H1 (cell line): ENCODE results near the gene CDK15. TPM values are rescaled to one million over a fixed set of nuclear protein-coding genes. Genes with fewer than 3 reads are reported as not detected.

Experiments
- CTCF ChIA-PET: fragments of 300-600 bp; sonication (Branson Sonifier 250); formaldehyde crosslinking; loops from one replicate; lab custom pipeline; 2021; ENCODE audit not compliant: partially characterized antibody; lab: Charles Lee
- POLR2A ChIA-PET: fragments of 300-600 bp; sonication (Branson Sonifier 250); formaldehyde crosslinking; loops from one replicate; lab custom pipeline; 2021; ENCODE audit warnings: inconsistent platforms; ENCODE audit not compliant: partially characterized antibody; lab: Charles Lee
- DNase-seq, 2 experiments: peaks; one replicate each; pipeline versions ENCODE4 v3.0.0 to v3.0.0-alpha.2; 2010 to 2022; ENCODE audit warnings: low spot score in 2 of 2, low read depth in 1 of 2, mixed read lengths in 1 of 2
- FAIRE-seq: peaks from 2 replicates; lab custom pipeline; 2011; peaks lifted over from hg19 to GRCh38; lab: Jason Lieb, UNC
- H2AFZ ChIP-seq: 2 replicates; pipeline ENCODE4 v1.8.1; 2012; ENCODE audit warnings: low read length, inconsistent platforms
- H2AK5ac ChIP-seq: 2 replicates; pipeline ENCODE4 v1.6.1; 2013; ENCODE audit warnings: low read depth, low read length
- H2BK120ac ChIP-seq: replicated peaks from 2 replicates; pipeline ENCODE3; 2013; ENCODE audit warnings: low read depth, low read length, inconsistent platforms
- H2BK12ac ChIP-seq: 2 replicates; pipeline ENCODE4 v1.6.1; 2013; ENCODE audit warnings: low read depth, low read length
- H2BK15ac ChIP-seq: 2 replicates; pipeline ENCODE4 v1.6.1; 2013; ENCODE audit warnings: low read length
- H2BK20ac ChIP-seq: 2 replicates; pipeline ENCODE4 v1.6.1; 2013; ENCODE audit warnings: low read length
- H2BK5ac ChIP-seq: 2 replicates; pipeline ENCODE4 v1.6.1; 2013; ENCODE audit warnings: low read depth, low read length
- H3K14ac ChIP-seq: 2 replicates; pipeline ENCODE4 v1.6.1; 2013; ENCODE audit warnings: inconsistent platforms; ENCODE audit not compliant: insufficient read length
- H3K18ac ChIP-seq: 2 replicates; pipeline ENCODE4 v1.6.1; 2013; ENCODE audit warnings: low read length; ENCODE audit errors: extremely low read depth
- H3K23ac ChIP-seq: 2 replicates; pipeline ENCODE4 v1.6.1; 2013; ENCODE audit warnings: inconsistent platforms; ENCODE audit not compliant: insufficient read length
- H3K23me2 ChIP-seq: 2 replicates; pipeline ENCODE4 v1.6.1; 2013; ENCODE audit warnings: low read depth, low read length
- H3K27ac ChIP-seq: 2 replicates; pipeline ENCODE4 v1.6.1; 2011; ENCODE audit warnings: low read depth, low read length, inconsistent platforms
- H3K27me3 ChIP-seq, 4 experiments: replicated peaks in 1 of 4; 1 replicate in 1 of 4; 2 replicates in 3 of 4; pipeline versions ENCODE4 v1.6.1 to v1.8.1; 2011 to 2013; ENCODE audit warnings: low read length in 3 of 4, mild to moderate bottlenecking in 3 of 4, inconsistent platforms in 2 of 4, mixed read lengths in 2 of 4, moderate library complexity in 1 of 4; ENCODE audit not compliant: control insufficient read depth in 3 of 4, insufficient read depth in 3 of 4; ENCODE audit errors: extremely low read depth in 1 of 4
- H3K36me3 ChIP-seq, 4 experiments: 2 replicates each; pipeline versions ENCODE4 v1.6.1 to v1.8.1; 2011 to 2013; ENCODE audit warnings: mild to moderate bottlenecking in 4 of 4, low read length in 3 of 4, moderate library complexity in 2 of 4, control low read depth in 1 of 4, inconsistent platforms in 1 of 4; ENCODE audit not compliant: insufficient read depth in 4 of 4, control insufficient read depth in 2 of 4
- H3K4ac ChIP-seq: replicated peaks from 2 replicates; pipeline ENCODE3; 2013; ENCODE audit warnings: low read length, low read depth, mixed read lengths, inconsistent platforms; ENCODE audit not compliant: insufficient read length
- H3K4me1 ChIP-seq, 4 experiments: replicated peaks in 1 of 4; 1 replicate in 1 of 4; 2 replicates in 3 of 4; pipeline versions ENCODE4 v1.6.1 to v1.8.1; 2011 to 2013; ENCODE audit warnings: low read length in 3 of 4, inconsistent platforms in 2 of 4, mixed read lengths in 1 of 4; ENCODE audit not compliant: insufficient read depth in 4 of 4, control insufficient read depth in 3 of 4
- H3K4me2 ChIP-seq, 2 experiments: 2 replicates each; pipeline versions ENCODE4 v1.6.1 to v1.8.1; 2011 to 2013; ENCODE audit warnings: low read depth in 2 of 2, low read length in 2 of 2, control low read depth in 1 of 2, inconsistent platforms in 1 of 2, mild to moderate bottlenecking in 1 of 2; ENCODE audit not compliant: insufficient read depth in 1 of 2
- H3K4me3 ChIP-seq, 4 experiments: fragments of 200-600, 300-600 bp in 1 of 4; sonication (generic), shearing (Covaris generic), sonication (Bioruptor Twin) in 1 of 4; 2 replicates each; pipeline versions ENCODE4 v1.5.1 to v1.8.1; 2011 to 2016; ENCODE audit warnings: low read length in 4 of 4, low read depth in 3 of 4, control low read depth in 2 of 4, inconsistent platforms in 2 of 4, mild to moderate bottlenecking in 2 of 4, mixed read lengths in 1 of 4, moderate library complexity in 1 of 4; ENCODE audit not compliant: insufficient read depth in 2 of 4; ENCODE audit errors: extremely low read depth in 1 of 4
- H3K56ac ChIP-seq: replicated peaks from 2 replicates; pipeline ENCODE3; 2013; ENCODE audit warnings: low read depth, mild to moderate bottlenecking, mixed read lengths, low read length, inconsistent platforms; ENCODE audit not compliant: insufficient read length
- H3K79me1 ChIP-seq: 2 replicates; pipeline ENCODE4 v1.6.1; 2013; ENCODE audit warnings: low read depth, low read length, control low read depth
- H3K79me2 ChIP-seq, 2 experiments: 2 replicates each; pipeline versions ENCODE4 v1.6.1 to v1.8.1; 2012 to 2013; ENCODE audit warnings: low read length in 2 of 2, mild to moderate bottlenecking in 2 of 2, inconsistent platforms in 1 of 2; ENCODE audit not compliant: insufficient read depth in 2 of 2, control insufficient read depth in 1 of 2
- H3K9ac ChIP-seq, 4 experiments: replicated peaks in 1 of 4; 1 replicate in 1 of 4; 2 replicates in 3 of 4; pipeline versions ENCODE4 v1.6.1 to v1.8.1; 2011 to 2013; ENCODE audit warnings: low read depth in 3 of 4, low read length in 3 of 4, control low read depth in 2 of 4, mild to moderate bottlenecking in 2 of 4, moderate library complexity in 2 of 4, inconsistent platforms in 1 of 4; ENCODE audit errors: extremely low read depth in 1 of 4
- H3K9me3 ChIP-seq, 2 experiments: 2 replicates each; pipeline versions ENCODE4 v1.6.1 to v1.8.1; 2012 to 2013; ENCODE audit warnings: mild to moderate bottlenecking in 2 of 2, moderate library complexity in 2 of 2, control low read depth in 1 of 2, inconsistent platforms in 1 of 2, low read depth in 1 of 2, low read length in 1 of 2, mixed read lengths in 1 of 2; ENCODE audit not compliant: insufficient read depth in 2 of 2
- H4K20me1 ChIP-seq, 2 experiments: replicated peaks in 1 of 2; 2 replicates each; pipeline versions ENCODE3 to v1.8.1; 2011 to 2013; ENCODE audit warnings: inconsistent platforms in 2 of 2, low read length in 2 of 2, mild to moderate bottlenecking in 1 of 2; ENCODE audit not compliant: insufficient read depth in 2 of 2, control insufficient read depth in 1 of 2
- H4K5ac ChIP-seq: 2 replicates; pipeline ENCODE4 v1.6.1; 2013; ENCODE audit warnings: low read length, low read depth, mixed read lengths, inconsistent platforms; ENCODE audit not compliant: insufficient read length
- H4K8ac ChIP-seq: 2 replicates; pipeline ENCODE4 v1.8.0; 2013; ENCODE audit warnings: mild to moderate bottlenecking, moderate library complexity, low read length, inconsistent platforms; ENCODE audit not compliant: insufficient read depth; ENCODE audit errors: extremely low read depth
- H4K91ac ChIP-seq: replicated peaks from 2 replicates; pipeline ENCODE3; 2013; ENCODE audit warnings: low read length, mixed read lengths, inconsistent platforms; ENCODE audit not compliant: insufficient read length
- BACH1 ChIP-seq: IDR thresholded peaks from 2 replicates; pipeline ENCODE4 v1.6.1; 2012; ENCODE audit warnings: low read length, improper control_type of control experiment
- CHD2 ChIP-seq: IDR thresholded peaks from 2 replicates; pipeline ENCODE4 v1.6.1; 2012; ENCODE audit warnings: low read length, improper control_type of control experiment
- EGR1 ChIP-seq: IDR thresholded peaks from 2 replicates; pipeline ENCODE4 v1.6.1; 2011; ENCODE audit warnings: low read depth, low read length, borderline replicate concordance
- NANOG ChIP-seq: IDR thresholded peaks from 2 replicates; pipeline ENCODE4 v1.6.1; 2011; ENCODE audit warnings: low read length, low read depth, mild to moderate bottlenecking, inconsistent platforms; ENCODE audit not compliant: insufficient read depth, poor library complexity, severe bottlenecking
- YY1 ChIP-seq: IDR thresholded peaks from 2 replicates; pipeline ENCODE4 v1.6.1; 2011; ENCODE audit warnings: low read depth, mild to moderate bottlenecking, low read length
- WGBS, 2 experiments: shearing (Covaris generic) in 1 of 2; methylation state at CpG; one replicate each; pipeline versions ENCODE4 v1.1.6 to v1.1.7; 2013 to 2015; ENCODE audit warnings: low lambda C conversion rate in 2 of 2, mixed read lengths in 2 of 2, inconsistent platforms in 1 of 2, low coverage in 1 of 2, missing lambda C conversion rate in 1 of 2; ENCODE audit not compliant: insufficient replicate concordance in 2 of 2, insufficient coverage in 1 of 2, insufficient read length in 1 of 2; ENCODE audit errors: extremely low coverage in 1 of 2, missing lambda C conversion rate in 1 of 2; 5-methylcytosine and 5-hydroxymethylcytosine counted together
- polyA plus RNA-seq, 7 experiments: library from polyadenylated mRNA; depleted of rRNA in 3 of 7; stranded (reverse) in 5 of 7; unstranded in 2 of 7; fragments of >200 nt in 5 of 7; fragments of 200-250 nt in 2 of 7; gene quantifications; 1 replicate in 5 of 7; 2 replicates in 1 of 7; 4 replicates in 1 of 7; pipeline versions ENCODE4 v1.2.1 to v1.2.3, GENCODE V29; 2011 to 2013; ENCODE audit warnings: missing spikeins in 2 of 7, mixed read lengths in 2 of 7
- total RNA-seq: library from RNA; stranded (reverse); fragmentation: NEBNext Ultra II Directional; extraction: Animal tissue kit (Norgen Biotek cat#: 25700); gene quantifications from 2 replicates; pipeline ENCODE4 v1.2.1, GENCODE V29; 2021
- TF ChIP-seq, protein P1 (sequence below): IDR thresholded peaks from 2 replicates; pipeline ENCODE4 v1.6.1; 2011; ENCODE audit warnings: low read depth, mild to moderate bottlenecking, low read length; ENCODE audit not compliant: insufficient read depth
- TF ChIP-seq, protein P2 (sequence below): IDR thresholded peaks from 2 replicates; pipeline ENCODE4 v1.6.1; 2011; ENCODE audit warnings: low read length, improper control_type of control experiment

CDK15 gene
- total and polyA plus RNA-seq, 2 of the 8 experiments (the other 6 are each of a cell fraction or from before 2014, with no cell fraction given), result 0.03 TPM; not detected in 1

DNA sequence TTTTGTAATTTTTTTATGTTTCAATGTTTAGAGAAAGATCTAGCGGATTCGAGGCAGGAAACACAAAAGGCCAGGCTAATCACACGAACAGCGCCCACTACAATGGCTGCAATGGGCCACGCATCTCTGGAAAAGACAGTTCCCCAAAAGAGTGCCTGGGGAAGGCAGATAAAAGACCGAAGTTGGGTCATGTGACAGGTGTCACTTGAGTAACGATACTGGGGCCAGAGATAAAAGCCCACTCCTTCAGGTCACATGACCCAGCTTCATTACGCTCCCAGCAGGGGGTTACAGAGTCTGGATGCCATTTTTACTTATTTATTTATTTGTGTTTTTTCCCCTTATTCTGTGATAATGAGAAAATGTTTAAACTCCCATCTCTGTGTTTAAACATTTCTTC, 95.4 kb downstream of the CDK15 start:
- Histone ChIP-seq H3K4me2 (no peak overlapping the region), H3K9me3 (no peaks in the 10 kb centered on the region), H3K4me1 (peaks cover 5 to 17% (median 9%) of the 10 kb centered on the region in 4 experiments; a peak in 4 of 7 replicates), H3K18ac (no peak overlapping the region), H2BK15ac (no peak overlapping the region), H4K20me1 (no peaks in the 10 kb centered on the region), H2BK120ac (no peak overlapping the region), H4K5ac (no peak overlapping the region), H3K23me2 (no peaks in the 10 kb centered on the region; the same call in 1 of the 2 replicates), H2BK5ac (no peak overlapping the region), H3K79me2 (no peaks in the 10 kb centered on the region), H3K27ac (no peak overlapping the region), H3K14ac (no peak overlapping the region), H3K4me3 (no peak overlapping the region), H3K79me1 (no peaks in the 10 kb centered on the region), H3K23ac (no peak overlapping the region), H3K56ac (no peak overlapping the region), H3K4ac (no peak overlapping the region), H4K8ac (no peak overlapping the region), H3K36me3 (no peaks in the 10 kb centered on the region), H2BK12ac (no peak overlapping the region), H2BK20ac (0 out of 2 replicates have a peak overlapping the region, but pooled peaks have one; percentile 26), H4K91ac (no peak overlapping the region), H2AK5ac (no peak overlapping the region), H3K27me3 (no peaks in the 10 kb centered on the region), H2AFZ (no peak overlapping the region), H3K9ac (no peak overlapping the region)
- CTCF ChIA-PET, result interaction anchor here (0.8 to 2.1 kb wide), 2 partner anchors 12 to 47 kb away, joined by 3 to 4 read pairs; no protein-coding TSS in a partner anchor
- no peak for DNase-seq
- POLR2A ChIA-PET, result interaction anchor here (1.4 to 2.1 kb wide), 4 partner anchors 9 to 50 kb away, joined by 3 to 8 read pairs (median 4); no protein-coding TSS in a partner anchor
- FAIRE-seq, result peak; percentile 65
- 0 out of 2 replicates have a peak, but pooled peaks have one; percentile 28 for TF ChIP-seq YY1
- TF ChIP-seq BACH1, result no peak
- no peak for TF ChIP-seq CHD2
- TF ChIP-seq, protein P1, sequence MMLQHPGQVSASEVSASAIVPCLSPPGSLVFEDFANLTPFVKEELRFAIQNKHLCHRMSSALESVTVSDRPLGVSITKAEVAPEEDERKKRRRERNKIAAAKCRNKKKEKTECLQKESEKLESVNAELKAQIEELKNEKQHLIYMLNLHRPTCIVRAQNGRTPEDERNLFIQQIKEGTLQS, result 0 out of 2 replicates have a peak, but pooled peaks have one; percentile 48
- TF ChIP-seq NANOG, result peak; percentile 40
- TF ChIP-seq EGR1, result no peak
- TF ChIP-seq, protein P2, sequence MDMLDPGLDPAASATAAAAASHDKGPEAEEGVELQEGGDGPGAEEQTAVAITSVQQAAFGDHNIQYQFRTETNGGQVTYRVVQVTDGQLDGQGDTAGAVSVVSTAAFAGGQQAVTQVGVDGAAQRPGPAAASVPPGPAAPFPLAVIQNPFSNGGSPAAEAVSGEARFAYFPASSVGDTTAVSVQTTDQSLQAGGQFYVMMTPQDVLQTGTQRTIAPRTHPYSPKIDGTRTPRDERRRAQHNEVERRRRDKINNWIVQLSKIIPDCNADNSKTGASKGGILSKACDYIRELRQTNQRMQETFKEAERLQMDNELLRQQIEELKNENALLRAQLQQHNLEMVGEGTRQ, result peak; percentile 84
- WGBS, 2 experiments, result 84% methylated on average over 8 of the region's 8 CpGs; no CpG with 5 or more reads in 1 of the 2 experiments
